C4-2B (cell line): ENCODE data around the gene PGLYRP1.

Experiments
- CTCF ChIP-seq: fragments of 450-650 bp; conservative IDR thresholded peaks from 2 replicates; pipeline ENCODE4 v1.5.1; 2017; ENCODE audit warnings: mild to moderate bottlenecking
- ZFX ChIP-seq: fragments of 450-650 bp; IDR thresholded peaks from 2 replicates; pipeline ENCODE4 v1.6.1; 2017

- TF ChIP-seq CTCF (no peak), ZFX (no peak)
Observed at GRCh38 chr19:46043519-46043918, 20.7 kb upstream of the PGLYRP1 start.
